NT2/D1 (cell line): ENCODE measurements around the gene LMAN1.

Source experiments
- SUZ12 ChIP-seq: IDR thresholded peaks from 2 replicates; pipeline ENCODE4 v1.6.1; 2011; ENCODE audit not compliant: insufficient read length, insufficient read depth; ENCODE audit errors: extremely low read depth
- YY1 ChIP-seq: IDR thresholded peaks from 2 replicates; pipeline ENCODE4 v1.6.1; 2011; ENCODE audit not compliant: insufficient read length, insufficient read depth

DNA sequence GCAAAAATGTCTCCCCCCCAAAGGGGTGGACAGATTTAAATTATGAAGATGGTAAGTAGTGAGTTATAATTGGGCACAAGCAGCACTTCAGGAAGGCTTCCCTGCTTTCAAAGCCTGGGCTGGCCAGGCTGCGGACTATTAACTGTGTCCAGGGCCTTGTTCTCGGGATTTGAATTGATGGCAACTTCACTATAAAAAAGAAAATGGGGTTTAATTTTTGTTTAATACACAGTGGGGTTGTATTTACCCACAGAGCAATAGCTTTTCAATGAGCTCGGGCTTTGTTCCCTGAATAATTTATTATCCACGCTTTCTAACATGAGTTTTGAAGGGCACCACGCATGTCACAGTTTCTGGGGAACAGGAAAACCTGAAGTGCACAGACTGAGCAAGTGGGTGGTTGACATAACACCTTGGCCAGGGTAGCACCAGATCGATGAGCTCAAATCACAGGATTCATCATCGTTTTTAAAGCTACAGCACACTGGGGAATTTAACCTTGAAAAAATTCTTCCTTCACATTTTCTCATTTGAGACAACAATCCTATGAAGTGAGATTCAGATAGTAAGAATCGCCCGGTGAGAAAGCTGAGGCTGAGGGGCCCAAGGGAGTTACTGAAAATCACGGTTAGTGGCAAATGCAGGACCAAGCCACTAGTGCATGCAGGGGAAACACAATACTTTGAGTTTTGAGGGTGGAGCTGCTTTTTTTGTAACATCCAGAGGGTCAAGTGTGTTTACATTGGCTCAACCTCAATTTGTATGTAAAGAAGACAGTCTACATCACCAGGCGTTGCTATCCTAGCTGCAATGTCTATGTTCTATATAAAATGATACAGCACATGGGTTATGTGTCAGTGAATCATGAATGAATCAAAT, 28.9 kb upstream of the LMAN1 start:
- TF ChIP-seq YY1: no peak
- TF ChIP-seq SUZ12: no peak
